CD4-positive, alpha-beta T cell treated with Interferon gamma for 1 hour (primary cell): ENCODE measurements around the gene KIF26B.

Experiments used
- DNase-seq: peaks from one replicate; pipeline ENCODE4 v3.0.0-alpha.2; 2020

KIF26B gene

DNA sequence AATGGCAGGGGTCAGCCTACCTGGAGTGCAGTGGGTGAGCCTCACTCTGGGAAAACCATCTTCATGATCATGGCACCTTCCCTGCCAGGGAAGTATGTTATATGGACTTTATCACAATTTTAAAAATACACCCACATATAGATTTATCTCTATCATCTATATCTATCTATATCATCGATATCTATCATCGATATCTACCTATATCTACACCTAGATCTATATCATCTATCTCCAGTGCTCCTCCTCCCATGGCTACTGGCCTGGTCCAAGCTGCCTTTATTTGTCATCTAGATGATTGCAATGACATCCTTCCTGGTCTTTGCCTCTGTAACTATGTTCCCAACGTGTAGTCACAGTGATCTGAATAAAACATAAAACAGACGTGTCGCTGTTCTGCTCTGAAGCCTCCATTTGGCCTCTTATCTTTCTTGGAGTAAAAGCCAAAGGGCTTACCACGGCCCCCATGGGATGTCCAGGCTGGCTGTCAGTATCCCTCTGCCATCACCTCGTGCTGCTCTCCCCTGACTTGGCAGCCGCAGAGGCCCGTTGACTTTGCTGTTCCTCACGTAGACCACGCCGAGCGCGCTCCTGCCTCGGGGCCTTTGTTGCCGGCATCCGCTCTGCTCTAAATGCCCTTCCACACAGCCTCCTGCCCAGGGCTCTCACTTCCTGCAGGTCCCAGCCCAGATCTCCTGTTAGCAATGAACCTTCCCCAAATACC lies 20.6 kb upstream of the KIF26B start:
- DNase-seq = no peak

- no peak for DNase-seq
These were observed 12.5 kb upstream of the KIF26B start for GRCh38 chr1:245142171-245142798.

- DNase-seq = no peak
These were observed 11.8 kb upstream of the KIF26B start for GRCh38 chr1:245142976-245143375.

- DNase-seq = no peak
These were observed 10.9 kb upstream of the KIF26B start for GRCh38 chr1:245143849-245144248.

DNA sequence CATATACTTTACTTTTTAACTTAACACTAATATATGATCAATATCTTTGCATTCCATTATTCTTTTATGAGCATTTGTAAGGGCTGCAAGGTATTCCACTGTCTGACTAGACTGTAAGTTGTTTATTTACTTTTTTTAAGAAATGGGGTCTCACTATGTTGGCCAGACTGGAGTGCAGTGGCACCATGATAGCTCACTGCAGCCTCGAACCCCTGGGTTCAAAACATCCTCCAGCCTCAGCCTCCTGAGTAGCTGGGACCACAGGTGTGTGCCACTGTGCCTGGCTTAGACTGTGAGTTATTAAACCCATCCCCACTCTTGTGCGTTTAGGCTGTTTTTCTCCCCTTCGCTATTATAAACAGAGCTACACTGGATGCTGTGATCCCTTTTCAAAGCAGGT lies 6.7 kb upstream of the KIF26B start:
- no peak for DNase-seq

- DNase-seq = no peak
These were observed 5.9 kb upstream of the KIF26B start for GRCh38 chr1:245148861-245149260.

DNA sequence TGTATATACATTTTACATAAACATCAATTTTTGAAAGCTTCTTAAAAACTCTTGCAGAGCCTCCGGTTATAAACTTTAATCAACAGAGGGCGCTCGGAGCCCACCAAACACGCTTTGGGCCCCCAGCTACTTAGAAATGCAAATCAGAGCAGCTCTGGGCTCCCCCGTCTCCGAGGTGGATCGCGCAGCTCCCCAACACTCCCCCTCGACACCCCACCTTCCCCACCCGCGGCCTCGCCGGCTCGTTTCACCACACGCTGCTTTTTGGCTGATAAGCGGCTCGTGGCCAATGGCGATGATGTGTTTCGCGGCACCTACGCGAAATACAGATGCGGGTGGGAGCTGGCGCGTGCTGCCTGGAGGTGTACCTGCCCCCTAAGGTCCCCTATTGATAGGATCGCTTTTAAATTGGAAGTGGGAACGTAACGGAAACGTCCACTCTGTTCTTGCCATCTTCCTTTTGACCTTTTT lies 1.7 kb upstream of the KIF26B start:
- DNase-seq = peak; percentile 64

GRCh38 chr1:245153552-245154428 lies 995 bp upstream of the KIF26B start:
- DNase-seq = no peak

- DNase-seq = no peak
These were observed 671 bp downstream of the KIF26B start for GRCh38 chr1:245155272-245156040.

DNA sequence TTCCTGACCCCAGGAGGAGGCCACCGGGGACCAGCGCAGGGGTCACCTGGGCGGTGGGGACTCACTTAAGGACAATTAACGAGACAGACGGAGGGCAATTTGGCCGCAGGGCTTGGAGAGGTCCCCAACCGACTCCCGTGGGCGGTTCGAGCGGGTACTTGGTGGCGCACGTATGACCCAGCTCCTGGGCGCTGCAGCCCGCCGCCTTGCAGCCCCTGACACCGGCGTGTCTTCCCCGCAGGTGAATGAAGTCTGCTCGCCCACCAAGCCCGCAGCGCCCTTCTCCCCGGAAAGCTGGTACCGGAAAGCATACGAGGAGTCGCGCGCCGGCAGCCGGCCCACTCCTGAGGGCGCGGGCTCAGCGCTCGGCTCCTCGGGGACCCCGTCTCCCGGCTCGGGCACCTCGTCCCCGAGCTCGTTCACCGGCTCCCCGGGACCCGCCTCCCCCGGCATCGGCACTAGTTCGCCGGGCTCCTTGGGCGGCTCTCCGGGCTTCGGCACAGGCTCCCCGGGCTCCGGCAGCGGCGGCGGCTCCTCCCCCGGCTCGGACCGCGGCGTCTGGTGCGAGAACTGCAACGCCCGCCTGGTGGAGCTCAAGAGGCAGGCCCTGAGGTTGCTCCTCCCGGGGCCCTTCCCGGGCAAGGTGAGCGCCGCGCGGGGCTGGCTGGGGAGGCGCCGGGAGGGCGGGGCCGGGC lies 1.4 kb downstream of the KIF26B start:
- peak; percentile 75 for DNase-seq

- no peak for DNase-seq
These were observed 2.1 kb downstream of the KIF26B start for GRCh38 chr1:245156736-245157505.

- no peak for DNase-seq
These were observed 4.1 kb downstream of the KIF26B start for GRCh38 chr1:245158913-245159312.

DNA sequence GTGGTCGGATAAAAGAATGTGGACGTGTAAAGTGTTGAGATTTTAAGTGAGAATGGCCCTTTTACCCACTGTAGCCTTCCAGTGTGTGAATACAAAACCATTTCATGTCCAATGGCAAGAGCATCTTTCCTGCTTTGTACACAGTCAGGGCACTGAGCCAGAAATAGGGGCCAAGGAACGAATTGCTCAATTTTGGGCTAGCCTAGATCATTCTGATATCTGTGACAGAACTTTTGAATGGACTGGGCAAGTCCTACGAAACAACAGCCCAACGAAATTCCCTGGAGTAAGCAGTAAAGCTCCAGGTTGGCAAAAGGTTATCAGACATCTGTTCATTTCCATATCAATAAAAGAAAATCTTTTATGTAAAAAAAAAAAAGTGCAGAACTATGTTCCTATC lies 5.5 kb downstream of the KIF26B start:
- DNase-seq = no peak

DNA sequence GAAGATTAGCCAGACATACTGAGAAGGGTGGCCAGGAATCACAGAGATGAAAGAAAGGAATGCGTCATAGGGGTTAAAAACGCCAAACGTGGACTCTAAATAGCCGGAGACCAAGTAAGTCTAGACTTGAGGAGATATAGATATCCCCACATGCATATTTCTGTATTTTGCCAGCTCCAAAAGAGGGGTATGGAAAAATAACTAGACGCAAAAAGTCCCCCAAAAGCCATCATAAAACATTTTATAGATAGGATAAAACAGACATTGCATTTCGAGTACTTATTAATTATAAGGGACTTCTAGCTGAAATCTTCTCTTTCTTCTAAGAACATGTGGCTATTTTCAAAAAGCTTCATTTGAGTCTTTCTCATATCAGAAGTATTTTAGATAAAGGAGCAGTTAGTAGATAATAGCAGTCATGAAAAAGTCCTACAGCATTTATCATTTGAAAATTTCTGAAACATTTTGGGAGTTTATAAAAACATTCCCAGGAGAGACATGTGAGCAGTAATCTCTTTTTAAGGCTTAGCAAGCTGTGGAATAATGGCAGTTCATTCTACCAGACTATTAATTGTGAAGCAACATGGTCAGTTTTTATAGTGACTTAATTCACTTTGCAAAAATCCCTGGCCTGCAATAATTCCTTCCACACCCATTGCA lies 6.1 kb downstream of the KIF26B start:
- no peak for DNase-seq

DNA sequence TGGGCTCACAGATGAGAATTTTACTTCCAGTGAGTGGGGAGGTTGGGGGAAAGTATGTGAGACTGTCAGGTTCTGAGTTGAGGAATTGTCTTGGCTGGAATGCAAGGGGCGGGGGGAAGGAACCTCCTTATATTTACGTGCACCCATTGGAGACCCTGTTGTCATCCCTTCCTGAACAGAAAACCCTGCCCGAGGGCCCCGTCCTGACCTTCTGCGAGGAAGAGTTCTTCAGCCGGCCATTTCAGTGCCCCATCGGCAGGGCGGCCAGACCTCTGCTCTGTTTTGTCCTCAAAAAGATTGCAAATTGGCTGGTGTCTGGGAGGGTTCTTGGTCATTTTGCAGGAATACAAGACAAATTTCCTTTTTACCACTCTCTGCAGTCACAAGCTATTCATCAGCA lies 7.1 kb downstream of the KIF26B start:
- no peak for DNase-seq

GRCh38 chr1:245166471-245166885 lies 11.7 kb downstream of the KIF26B start:
- no peak for DNase-seq

- DNase-seq = no peak
These were observed 13.3 kb downstream of the KIF26B start for GRCh38 chr1:245168086-245168485.

GRCh38 chr1:245168906-245169305 lies 14.1 kb downstream of the KIF26B start:
- no peak for DNase-seq

GRCh38 chr1:245169376-245169775 lies 14.6 kb downstream of the KIF26B start:
- no peak for DNase-seq

GRCh38 chr1:245172026-245172425 lies 17.2 kb downstream of the KIF26B start:
- no peak for DNase-seq

- no peak for DNase-seq
These were observed 18.0 kb downstream of the KIF26B start for GRCh38 chr1:245172829-245173228.
